Calu3 (cell line): ENCODE data around the gene STK4. TPM values are rescaled to one million over a fixed set of nuclear protein-coding genes. Genes with fewer than 3 reads are reported as not detected.

Experiments
- BruUV-seq: library from RNA; stranded (reverse); fragments of 400-500 nt; replicated peaks from 2 replicates; lab custom pipeline; 2021; lab: Mats Ljungman, UMichigan
- CTCF ChIA-PET: fragments of 300-600 bp; sonication (Branson Sonifier 250); formaldehyde crosslinking; loops from one replicate; lab custom pipeline; 2022; ENCODE audit warnings: antibody characterized with exemption; lab: Charles Lee
- DNase-seq: peaks from one replicate; pipeline ENCODE4 v3.0.0; 2022
- H3K27ac Mint-ChIP-seq: one replicate; pipeline ENCODE4 v1.8.0; 2022; ENCODE audit warnings: mixed read lengths; ENCODE audit not compliant: unreplicated experiment
- H3K27me3 Mint-ChIP-seq: one replicate; pipeline ENCODE4 v1.8.0; 2022; ENCODE audit warnings: mixed read lengths; ENCODE audit not compliant: unreplicated experiment
- H3K36me3 Mint-ChIP-seq: one replicate; pipeline ENCODE4 v1.8.0; 2022; ENCODE audit warnings: mild to moderate bottlenecking, moderate library complexity, mixed read lengths; ENCODE audit not compliant: insufficient read depth, unreplicated experiment
- H3K4me1 Mint-ChIP-seq: one replicate; pipeline ENCODE4 v1.8.0; 2022; ENCODE audit warnings: mild to moderate bottlenecking, low read depth, mixed read lengths; ENCODE audit not compliant: unreplicated experiment
- H3K4me3 Mint-ChIP-seq: one replicate; pipeline ENCODE4 v1.8.0; 2022; ENCODE audit warnings: mild to moderate bottlenecking, low read depth, moderate library complexity, mixed read lengths; ENCODE audit not compliant: unreplicated experiment
- H3K9me3 Mint-ChIP-seq: one replicate; pipeline ENCODE4 v1.8.0; 2022; ENCODE audit warnings: low read depth, mixed read lengths; ENCODE audit not compliant: unreplicated experiment
- intact Hi-C: fragments of 100-400 bp; cut with micrococcal nuclease; formaldehyde crosslinking; loops from one replicate; pipeline ENCODE4 v1.10.0; 2022; ENCODE audit not compliant: unreplicated experiment
- total RNA-seq: library from RNA; stranded (reverse); gene quantifications from 2 replicates; pipeline ENCODE4 v1.2.3, GENCODE V29; 2022
- TF ChIP-seq, protein P1 (sequence below): fragments of 200-600 bp; IDR thresholded peaks from one replicate; pipeline ENCODE4 v1.8.0; 2022; ENCODE audit warnings: antibody characterized with exemption; ENCODE audit not compliant: unreplicated experiment

Gene STK4
- total RNA-seq, 1 experiment from 2014 or later, result 53.1 TPM

DNA sequence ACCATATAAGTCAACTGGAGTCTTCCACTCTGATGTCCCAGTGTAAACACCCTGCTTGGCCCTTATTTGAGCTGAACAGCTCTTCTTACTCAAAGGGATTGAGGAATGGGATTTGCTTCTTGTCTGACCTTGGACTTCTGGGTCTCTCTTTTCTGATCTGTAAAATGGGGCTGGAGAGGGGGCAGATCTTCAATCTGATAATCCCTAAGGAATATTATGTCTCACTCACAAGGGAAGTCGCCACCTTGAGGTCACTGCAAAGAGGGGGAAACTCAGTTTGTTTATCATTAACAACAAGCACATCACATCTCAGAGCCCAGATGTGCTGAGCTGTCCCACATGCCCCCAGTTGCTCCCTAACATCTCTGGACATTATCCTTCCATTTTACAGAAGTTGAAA, 119.6 kb downstream of the STK4 start:
- H3K27ac Mint-ChIP-seq, result no peak overlapping the region
- H3K4me3 Mint-ChIP-seq, result no peak overlapping the region
- intact Hi-C loops, result no loop called here
- no peaks in the 10 kb centered on the region for H3K27me3 Mint-ChIP-seq
- BruUV-seq, result no TSS peak
- DNase-seq, result no peak
- peaks cover 4% of the 10 kb centered on the region for H3K9me3 Mint-ChIP-seq
- CTCF ChIA-PET, result no interaction called here
- H3K36me3 Mint-ChIP-seq, result peaks cover 6% of the 10 kb centered on the region
- TF ChIP-seq, protein P1, sequence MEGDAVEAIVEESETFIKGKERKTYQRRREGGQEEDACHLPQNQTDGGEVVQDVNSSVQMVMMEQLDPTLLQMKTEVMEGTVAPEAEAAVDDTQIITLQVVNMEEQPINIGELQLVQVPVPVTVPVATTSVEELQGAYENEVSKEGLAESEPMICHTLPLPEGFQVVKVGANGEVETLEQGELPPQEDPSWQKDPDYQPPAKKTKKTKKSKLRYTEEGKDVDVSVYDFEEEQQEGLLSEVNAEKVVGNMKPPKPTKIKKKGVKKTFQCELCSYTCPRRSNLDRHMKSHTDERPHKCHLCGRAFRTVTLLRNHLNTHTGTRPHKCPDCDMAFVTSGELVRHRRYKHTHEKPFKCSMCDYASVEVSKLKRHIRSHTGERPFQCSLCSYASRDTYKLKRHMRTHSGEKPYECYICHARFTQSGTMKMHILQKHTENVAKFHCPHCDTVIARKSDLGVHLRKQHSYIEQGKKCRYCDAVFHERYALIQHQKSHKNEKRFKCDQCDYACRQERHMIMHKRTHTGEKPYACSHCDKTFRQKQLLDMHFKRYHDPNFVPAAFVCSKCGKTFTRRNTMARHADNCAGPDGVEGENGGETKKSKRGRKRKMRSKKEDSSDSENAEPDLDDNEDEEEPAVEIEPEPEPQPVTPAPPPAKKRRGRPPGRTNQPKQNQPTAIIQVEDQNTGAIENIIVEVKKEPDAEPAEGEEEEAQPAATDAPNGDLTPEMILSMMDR, result no peak
- H3K4me1 Mint-ChIP-seq, result no peaks in the 10 kb centered on the region

DNA sequence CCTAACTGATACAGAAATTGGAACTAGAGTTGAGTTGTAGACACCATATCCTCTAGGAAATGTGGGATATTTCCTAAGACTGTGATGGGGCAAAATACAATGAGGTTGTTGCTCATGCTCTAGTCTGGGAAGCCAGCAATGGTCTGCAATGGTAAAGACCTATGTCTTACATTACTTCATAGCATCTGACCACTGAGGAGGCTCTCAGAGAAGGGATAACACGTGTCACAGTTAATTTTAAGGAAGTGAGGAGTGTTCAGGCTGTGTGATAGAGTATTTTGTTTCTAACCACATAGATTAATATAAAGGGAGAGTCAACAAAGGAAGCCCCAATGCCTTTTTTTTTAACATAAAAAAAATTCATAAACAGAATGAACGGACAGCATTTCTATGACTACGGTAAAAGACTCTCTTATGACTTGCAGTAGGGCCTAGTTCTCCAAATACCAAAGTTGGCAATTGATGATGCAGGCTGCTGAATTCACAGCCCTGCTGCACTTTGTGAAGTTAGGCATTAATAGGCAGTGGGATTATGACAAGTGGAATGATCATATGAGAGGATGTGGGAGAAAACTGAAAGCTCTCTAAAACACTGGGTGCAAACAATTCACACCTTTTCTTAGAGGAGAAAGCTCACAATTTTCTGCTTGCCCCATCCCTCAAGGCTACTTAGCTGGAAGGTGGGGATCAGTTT, 120.9 kb downstream of the STK4 start:
- no TSS peak for BruUV-seq
- Mint-ChIP-seq H3K27me3 (no peaks in the 10 kb centered on the region), H3K4me1 (no peaks in the 10 kb centered on the region), H3K36me3 (no peaks in the 10 kb centered on the region), H3K4me3 (no peak overlapping the region), H3K27ac (no peak overlapping the region), H3K9me3 (no peaks in the 10 kb centered on the region)
- DNase-seq, result no peak
- intact Hi-C loops, result no loop called here
- TF ChIP-seq, protein P1, result no peak
- CTCF ChIA-PET, result no interaction called here

DNA sequence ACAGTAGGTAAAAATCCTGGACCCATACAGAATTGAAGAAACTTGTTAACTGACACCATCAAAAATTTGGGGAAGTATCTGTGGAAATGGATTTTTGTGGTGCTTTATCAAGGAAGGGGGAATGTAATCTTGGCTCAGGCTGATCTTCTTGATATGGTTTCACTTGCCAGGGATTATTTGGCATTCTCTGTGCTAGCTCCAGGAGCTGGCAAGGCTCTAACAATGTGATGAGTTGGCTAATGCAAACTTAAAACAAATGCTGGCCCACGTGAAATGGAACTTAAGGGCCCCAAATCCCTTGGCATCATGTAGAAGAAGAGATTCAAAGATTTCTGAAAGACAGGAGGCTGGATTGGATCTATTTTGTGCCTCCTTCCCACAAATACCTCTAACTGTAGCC, 121.5 kb downstream of the STK4 start:
- intact Hi-C loops, result no loop called here
- TF ChIP-seq, protein P1, result no peak
- no peak overlapping the region for H3K27ac Mint-ChIP-seq
- no peaks in the 10 kb centered on the region for H3K27me3 Mint-ChIP-seq
- DNase-seq, result no peak
- H3K9me3 Mint-ChIP-seq, result no peaks in the 10 kb centered on the region
- H3K4me1 Mint-ChIP-seq, result no peaks in the 10 kb centered on the region
- H3K36me3 Mint-ChIP-seq, result no peaks in the 10 kb centered on the region
- no peak overlapping the region for H3K4me3 Mint-ChIP-seq
- CTCF ChIA-PET, result no interaction called here
- BruUV-seq, result no TSS peak

DNA sequence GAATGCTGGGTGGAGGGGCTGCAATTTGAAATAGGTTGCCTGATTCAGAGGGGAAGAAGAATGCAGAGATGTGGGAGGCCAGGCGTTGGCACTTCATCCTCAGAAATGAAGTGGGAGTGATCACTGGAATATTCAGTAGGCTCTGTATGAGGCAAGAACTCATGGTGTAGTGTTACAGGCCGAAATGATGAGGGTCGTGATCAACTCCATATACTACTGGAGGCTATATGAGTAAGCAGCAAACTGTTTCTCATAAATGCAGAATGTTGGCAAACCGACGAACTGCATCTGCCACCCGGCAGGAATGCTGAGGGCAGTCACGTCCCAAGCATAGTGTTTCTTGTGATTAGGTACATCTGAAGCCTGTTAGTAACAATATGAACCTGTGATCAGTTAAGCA, 121.9 kb downstream of the STK4 start:
- Mint-ChIP-seq H3K36me3 (no peaks in the 10 kb centered on the region), H3K4me1 (no peaks in the 10 kb centered on the region), H3K9me3 (no peaks in the 10 kb centered on the region), H3K27me3 (no peaks in the 10 kb centered on the region), H3K4me3 (no peak overlapping the region), H3K27ac (no peak overlapping the region)
- CTCF ChIA-PET, result interaction anchor here (0.8 kb wide), 1 partner anchor 128 kb away, joined by 7 read pairs; the partner anchor contains the start of gene TOMM34
- BruUV-seq, result no TSS peak
- TF ChIP-seq, protein P1, result no peak
- no peak for DNase-seq
- intact Hi-C loops, result no loop called here
